Measurements from ENCODE around the gene XPO6. TPM values are rescaled to one million over a fixed set of nuclear protein-coding genes. Genes with fewer than 3 reads are reported as not detected.

The XPO6 gene, protein sequence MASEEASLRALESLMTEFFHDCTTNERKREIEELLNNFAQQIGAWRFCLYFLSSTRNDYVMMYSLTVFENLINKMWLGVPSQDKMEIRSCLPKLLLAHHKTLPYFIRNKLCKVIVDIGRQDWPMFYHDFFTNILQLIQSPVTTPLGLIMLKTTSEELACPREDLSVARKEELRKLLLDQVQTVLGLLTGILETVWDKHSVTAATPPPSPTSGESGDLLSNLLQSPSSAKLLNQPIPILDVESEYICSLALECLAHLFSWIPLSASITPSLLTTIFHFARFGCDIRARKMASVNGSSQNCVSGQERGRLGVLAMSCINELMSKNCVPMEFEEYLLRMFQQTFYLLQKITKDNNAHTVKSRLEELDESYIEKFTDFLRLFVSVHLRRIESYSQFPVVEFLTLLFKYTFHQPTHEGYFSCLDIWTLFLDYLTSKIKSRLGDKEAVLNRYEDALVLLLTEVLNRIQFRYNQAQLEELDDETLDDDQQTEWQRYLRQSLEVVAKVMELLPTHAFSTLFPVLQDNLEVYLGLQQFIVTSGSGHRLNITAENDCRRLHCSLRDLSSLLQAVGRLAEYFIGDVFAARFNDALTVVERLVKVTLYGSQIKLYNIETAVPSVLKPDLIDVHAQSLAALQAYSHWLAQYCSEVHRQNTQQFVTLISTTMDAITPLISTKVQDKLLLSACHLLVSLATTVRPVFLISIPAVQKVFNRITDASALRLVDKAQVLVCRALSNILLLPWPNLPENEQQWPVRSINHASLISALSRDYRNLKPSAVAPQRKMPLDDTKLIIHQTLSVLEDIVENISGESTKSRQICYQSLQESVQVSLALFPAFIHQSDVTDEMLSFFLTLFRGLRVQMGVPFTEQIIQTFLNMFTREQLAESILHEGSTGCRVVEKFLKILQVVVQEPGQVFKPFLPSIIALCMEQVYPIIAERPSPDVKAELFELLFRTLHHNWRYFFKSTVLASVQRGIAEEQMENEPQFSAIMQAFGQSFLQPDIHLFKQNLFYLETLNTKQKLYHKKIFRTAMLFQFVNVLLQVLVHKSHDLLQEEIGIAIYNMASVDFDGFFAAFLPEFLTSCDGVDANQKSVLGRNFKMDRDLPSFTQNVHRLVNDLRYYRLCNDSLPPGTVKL
- total RNA-seq, result 72.0 and 83.3 TPM in 2 replicates

DNA sequence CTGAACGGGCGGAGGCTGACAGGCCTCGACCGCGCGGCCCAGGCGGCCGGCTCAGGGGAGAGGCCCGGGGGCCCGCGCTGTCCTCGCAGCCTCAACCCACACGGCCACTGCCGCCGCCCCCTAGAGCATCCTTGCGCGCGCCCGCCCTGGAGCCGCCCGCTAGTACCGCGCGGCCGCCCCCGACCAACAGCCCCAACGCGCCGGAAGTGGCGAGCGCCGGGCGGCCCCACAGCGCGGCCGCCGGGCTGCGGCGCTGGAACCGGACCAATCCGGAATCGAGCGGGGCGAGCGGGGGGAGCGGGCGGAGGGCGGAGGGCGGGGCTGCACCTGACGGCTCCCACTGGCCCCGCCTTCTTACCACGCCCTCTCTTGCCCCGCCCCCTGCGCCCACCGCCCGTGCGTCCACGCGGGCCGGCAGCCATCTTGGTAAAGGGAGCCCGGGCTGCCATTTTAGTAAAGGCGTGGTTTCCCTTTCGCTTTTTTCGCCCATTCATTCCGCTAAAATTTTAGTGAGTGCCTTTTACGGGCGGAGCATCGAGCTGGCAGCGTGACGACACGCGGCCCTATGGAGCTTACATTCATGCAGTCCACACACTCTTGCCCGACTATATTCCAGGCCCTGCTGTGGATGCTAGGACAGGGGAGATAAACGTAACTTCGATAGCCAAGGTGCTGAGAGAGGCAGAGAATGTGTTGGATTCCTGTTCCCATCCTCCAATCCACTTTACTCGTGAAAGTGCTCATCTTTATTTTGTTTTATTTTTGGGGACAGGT is at the start of gene XPO6:
Gene XPO6 (minus strand): TSS at position 208 of the 774 bp plus-strand sequence. CDS start 597 bp downstream, outside the sequence.

DNA sequence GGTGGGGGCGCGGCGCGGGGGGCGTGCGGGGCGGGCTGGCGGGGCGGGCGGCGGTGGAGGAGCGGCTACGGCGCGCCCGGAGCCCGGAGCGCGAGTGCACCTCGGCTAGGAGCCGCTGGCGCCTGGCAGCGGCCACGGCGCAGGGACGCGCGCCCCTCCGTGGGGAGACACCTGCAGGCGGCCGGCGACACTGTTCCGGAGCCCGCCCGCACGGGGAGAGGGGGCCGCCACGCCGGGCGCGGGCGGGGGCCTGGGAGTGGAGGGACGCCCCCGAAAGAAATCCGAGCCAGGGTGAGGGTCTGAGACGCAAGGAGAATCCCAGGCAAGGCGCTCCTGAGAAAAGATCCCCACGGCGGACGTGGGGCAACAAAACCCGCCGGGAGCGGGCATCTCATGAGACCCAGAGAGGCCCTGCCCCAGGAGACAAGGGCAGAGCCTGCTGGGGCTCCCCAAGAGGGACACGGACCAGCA is 148.1 kb downstream of the XPO6 start, which contains the start of gene GSG1L:
Gene GSG1L (minus strand): TSS at position 124 of the 471 bp plus-strand sequence. CDS start 290 bp downstream, outside the sequence.

Other genes with a start within 250 kb of the XPO6 start
- not detected in 2 replicates for gene GSG1L, start 148.3 kb downstream of the XPO6 start, total RNA-seq
- gene SBK1, start 80.6 kb upstream of the XPO6 start, total RNA-seq, result not detected in 2 replicates
- gene NPIPB6, start 151.5 kb upstream of the XPO6 start, total RNA-seq, result 0.18 and 0.81 TPM in 2 replicates
- 104 and 153 TPM in 2 replicates for gene EIF3CL, start 191.9 kb upstream of the XPO6 start, total RNA-seq

Measured in cardiac atrium fibroblast (primary cell).